Myometrial cell (primary cell): ENCODE measurements around the gene ZNF697. TPM values are rescaled to one million over a fixed set of nuclear protein-coding genes. Genes with fewer than 3 reads are reported as not detected.

Experiments used
- total RNA-seq: library from RNA; depleted of rRNA; stranded (reverse); fragments of >200 nt; gene quantifications from 2 replicates; pipeline ENCODE4 v1.2.3, GENCODE V29; 2015

Gene ZNF697
- total RNA-seq: 7.8 and 11.2 TPM in 2 replicates

GRCh38 chr1:119647734-119648619 is at the start of gene ZNF697:
Gene ZNF697, minus strand, starts transcription at chr1:119648266. Its CDS starts 22,166 bp downstream, at chr1:119626100.

Other genes starting within 250 kb of the ZNF697 start
- gene HSD3B2, start 233.1 kb downstream of the ZNF697 start, total RNA-seq: not detected in 2 replicates
- gene HSD3B1, start 141.1 kb downstream of the ZNF697 start, total RNA-seq: not detected in 2 replicates
- 266 and 298 TPM in 2 replicates for gene PHGDH, start 63.7 kb upstream of the ZNF697 start, total RNA-seq
- gene HMGCS2, start 120.6 kb upstream of the ZNF697 start, total RNA-seq: not detected in 2 replicates
- gene REG4, start 163.2 kb upstream of the ZNF697 start, total RNA-seq: 0.89 TPM in 1 of 2 replicates, not detected in the other
- not detected in 2 replicates for gene ADAM30, start 248.2 kb upstream of the ZNF697 start, total RNA-seq